ENCODE measurements around the gene SPTLC3.

GRCh38 chr20:12999201-12999600 lies 9.6 kb upstream of the SPTLC3 start:
- TF ChIP-seq POLR2A (IDR thresholded peaks at IDR 0.05), result no peak
- TF ChIP-seq, protein P1, sequence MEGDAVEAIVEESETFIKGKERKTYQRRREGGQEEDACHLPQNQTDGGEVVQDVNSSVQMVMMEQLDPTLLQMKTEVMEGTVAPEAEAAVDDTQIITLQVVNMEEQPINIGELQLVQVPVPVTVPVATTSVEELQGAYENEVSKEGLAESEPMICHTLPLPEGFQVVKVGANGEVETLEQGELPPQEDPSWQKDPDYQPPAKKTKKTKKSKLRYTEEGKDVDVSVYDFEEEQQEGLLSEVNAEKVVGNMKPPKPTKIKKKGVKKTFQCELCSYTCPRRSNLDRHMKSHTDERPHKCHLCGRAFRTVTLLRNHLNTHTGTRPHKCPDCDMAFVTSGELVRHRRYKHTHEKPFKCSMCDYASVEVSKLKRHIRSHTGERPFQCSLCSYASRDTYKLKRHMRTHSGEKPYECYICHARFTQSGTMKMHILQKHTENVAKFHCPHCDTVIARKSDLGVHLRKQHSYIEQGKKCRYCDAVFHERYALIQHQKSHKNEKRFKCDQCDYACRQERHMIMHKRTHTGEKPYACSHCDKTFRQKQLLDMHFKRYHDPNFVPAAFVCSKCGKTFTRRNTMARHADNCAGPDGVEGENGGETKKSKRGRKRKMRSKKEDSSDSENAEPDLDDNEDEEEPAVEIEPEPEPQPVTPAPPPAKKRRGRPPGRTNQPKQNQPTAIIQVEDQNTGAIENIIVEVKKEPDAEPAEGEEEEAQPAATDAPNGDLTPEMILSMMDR (IDR thresholded peaks at IDR 0.05), result no peak

Data from adrenal gland (tissue), 5 donors.